Measurements from ENCODE around the gene GALNT2. TPM values are rescaled to one million over a fixed set of nuclear protein-coding genes. Genes with fewer than 3 reads are reported as not detected.

Gene GALNT2
- polyA plus RNA-seq, 1 of the 3 experiments (the other 2 are of a cell fraction) = 118 TPM

DNA sequence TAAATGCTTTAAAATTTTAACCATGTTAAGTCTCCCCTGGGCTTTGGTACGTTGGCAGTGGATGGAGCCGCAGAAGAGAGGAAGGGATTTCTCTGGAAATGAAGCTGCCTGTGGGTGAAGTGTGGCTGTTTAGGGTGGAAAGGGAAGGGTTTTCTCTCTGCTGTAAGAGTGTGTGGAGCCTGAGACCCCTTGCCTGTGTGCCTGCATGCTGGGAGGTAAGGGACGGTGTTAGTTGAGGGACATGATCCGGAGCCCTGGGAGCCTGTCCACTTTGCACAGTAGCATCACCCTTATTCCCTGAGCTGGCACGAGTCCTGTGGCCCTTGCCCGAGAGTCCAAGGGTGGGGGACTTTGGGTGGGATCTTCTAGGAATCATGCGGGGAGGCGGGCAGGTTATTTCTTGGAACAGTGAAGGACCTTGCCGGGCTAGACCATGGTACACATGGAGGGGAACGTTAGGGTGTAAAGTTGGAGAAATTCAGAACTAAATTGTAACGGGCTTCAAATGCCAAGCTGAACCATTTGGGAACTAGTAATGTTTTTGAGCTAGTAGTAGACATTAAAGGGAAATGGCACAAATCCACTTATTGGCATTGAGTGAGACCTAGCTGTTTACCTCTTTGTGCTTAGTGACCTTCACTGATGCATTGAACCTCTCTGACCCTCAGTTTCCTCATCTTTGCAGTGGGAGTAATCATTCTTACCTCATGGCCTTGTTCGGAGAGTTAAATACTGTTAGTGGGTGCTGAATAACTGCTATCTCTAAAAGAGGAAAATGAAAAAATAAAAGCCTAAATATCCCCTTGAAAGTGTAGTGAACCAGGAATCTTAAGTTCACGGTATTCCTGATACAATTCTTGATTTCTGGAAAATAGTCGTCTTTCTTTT, 3.5 kb downstream of the GALNT2 start:
- H3F3A ChIP-seq (replicated peaks; ENCODE audit: insufficient read depth) = peaks cover 18% of the 10 kb centered on the region
- H3K4me1 ChIP-seq (ENCODE audit: control insufficient read depth in 1 of 2, insufficient read depth in 2 of 2, low read depth in 1 of 2, low read length in 1 of 2) = peaks cover 40 to 41% of the 10 kb centered on the region in 2 experiments
- peak overlapping the region; percentile 91 for H3K4me2 ChIP-seq
- H3K4me3 ChIP-seq (ENCODE audit: low read depth in 2 of 2, low read length in 1 of 2) = no peak overlapping the region
- H3K36me3 ChIP-seq (replicated peaks in 1 of 2; ENCODE audit: control insufficient read depth in 1 of 2, insufficient read depth in 2 of 2, low read length in 1 of 2) = no peaks in the 10 kb centered on the region
- H3K79me2 ChIP-seq (ENCODE audit: insufficient read depth) = peaks cover 81% of the 10 kb centered on the region
- no peak overlapping the region for H3K9ac ChIP-seq
- no peak for DNase-seq
- TF ChIP-seq MEF2A (IDR thresholded peaks at IDR 0.05; ENCODE audit: borderline replicate concordance, low read depth) (no peak), RFX5 (IDR thresholded peaks at IDR 0.05; ENCODE audit: low read length) (no peak), EP300 (IDR thresholded peaks at IDR 0.05; ENCODE audit: borderline replicate concordance in 1 of 2, low read depth in 1 of 2, low read length in 1 of 2) (no peak), GABPA (IDR thresholded peaks at IDR 0.05; ENCODE audit: low read depth) (no peak), ELF1 (IDR thresholded peaks at IDR 0.05) (no peak)
- TF ChIP-seq, protein P1, sequence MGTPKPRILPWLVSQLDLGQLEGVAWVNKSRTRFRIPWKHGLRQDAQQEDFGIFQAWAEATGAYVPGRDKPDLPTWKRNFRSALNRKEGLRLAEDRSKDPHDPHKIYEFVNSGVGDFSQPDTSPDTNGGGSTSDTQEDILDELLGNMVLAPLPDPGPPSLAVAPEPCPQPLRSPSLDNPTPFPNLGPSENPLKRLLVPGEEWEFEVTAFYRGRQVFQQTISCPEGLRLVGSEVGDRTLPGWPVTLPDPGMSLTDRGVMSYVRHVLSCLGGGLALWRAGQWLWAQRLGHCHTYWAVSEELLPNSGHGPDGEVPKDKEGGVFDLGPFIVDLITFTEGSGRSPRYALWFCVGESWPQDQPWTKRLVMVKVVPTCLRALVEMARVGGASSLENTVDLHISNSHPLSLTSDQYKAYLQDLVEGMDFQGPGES (IDR thresholded peaks at IDR 0.05; ENCODE audit: low read depth, low read length) = no peak
- TF ChIP-seq, protein P2, sequence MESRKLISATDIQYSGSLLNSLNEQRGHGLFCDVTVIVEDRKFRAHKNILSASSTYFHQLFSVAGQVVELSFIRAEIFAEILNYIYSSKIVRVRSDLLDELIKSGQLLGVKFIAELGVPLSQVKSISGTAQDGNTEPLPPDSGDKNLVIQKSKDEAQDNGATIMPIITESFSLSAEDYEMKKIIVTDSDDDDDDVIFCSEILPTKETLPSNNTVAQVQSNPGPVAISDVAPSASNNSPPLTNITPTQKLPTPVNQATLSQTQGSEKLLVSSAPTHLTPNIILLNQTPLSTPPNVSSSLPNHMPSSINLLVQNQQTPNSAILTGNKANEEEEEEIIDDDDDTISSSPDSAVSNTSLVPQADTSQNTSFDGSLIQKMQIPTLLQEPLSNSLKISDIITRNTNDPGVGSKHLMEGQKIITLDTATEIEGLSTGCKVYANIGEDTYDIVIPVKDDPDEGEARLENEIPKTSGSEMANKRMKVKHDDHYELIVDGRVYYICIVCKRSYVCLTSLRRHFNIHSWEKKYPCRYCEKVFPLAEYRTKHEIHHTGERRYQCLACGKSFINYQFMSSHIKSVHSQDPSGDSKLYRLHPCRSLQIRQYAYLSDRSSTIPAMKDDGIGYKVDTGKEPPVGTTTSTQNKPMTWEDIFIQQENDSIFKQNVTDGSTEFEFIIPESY (IDR thresholded peaks at IDR 0.05; ENCODE audit: borderline replicate concordance, low read depth) = no peak
- TF ChIP-seq, protein P3, sequence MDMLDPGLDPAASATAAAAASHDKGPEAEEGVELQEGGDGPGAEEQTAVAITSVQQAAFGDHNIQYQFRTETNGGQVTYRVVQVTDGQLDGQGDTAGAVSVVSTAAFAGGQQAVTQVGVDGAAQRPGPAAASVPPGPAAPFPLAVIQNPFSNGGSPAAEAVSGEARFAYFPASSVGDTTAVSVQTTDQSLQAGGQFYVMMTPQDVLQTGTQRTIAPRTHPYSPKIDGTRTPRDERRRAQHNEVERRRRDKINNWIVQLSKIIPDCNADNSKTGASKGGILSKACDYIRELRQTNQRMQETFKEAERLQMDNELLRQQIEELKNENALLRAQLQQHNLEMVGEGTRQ (IDR thresholded peaks at IDR 0.05; ENCODE audit: borderline replicate concordance, low read depth, low read length) = no peak
- TF ChIP-seq, protein P4, sequence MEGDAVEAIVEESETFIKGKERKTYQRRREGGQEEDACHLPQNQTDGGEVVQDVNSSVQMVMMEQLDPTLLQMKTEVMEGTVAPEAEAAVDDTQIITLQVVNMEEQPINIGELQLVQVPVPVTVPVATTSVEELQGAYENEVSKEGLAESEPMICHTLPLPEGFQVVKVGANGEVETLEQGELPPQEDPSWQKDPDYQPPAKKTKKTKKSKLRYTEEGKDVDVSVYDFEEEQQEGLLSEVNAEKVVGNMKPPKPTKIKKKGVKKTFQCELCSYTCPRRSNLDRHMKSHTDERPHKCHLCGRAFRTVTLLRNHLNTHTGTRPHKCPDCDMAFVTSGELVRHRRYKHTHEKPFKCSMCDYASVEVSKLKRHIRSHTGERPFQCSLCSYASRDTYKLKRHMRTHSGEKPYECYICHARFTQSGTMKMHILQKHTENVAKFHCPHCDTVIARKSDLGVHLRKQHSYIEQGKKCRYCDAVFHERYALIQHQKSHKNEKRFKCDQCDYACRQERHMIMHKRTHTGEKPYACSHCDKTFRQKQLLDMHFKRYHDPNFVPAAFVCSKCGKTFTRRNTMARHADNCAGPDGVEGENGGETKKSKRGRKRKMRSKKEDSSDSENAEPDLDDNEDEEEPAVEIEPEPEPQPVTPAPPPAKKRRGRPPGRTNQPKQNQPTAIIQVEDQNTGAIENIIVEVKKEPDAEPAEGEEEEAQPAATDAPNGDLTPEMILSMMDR (IDR thresholded peaks at IDR 0.05) = no peak
- ChIA-PET POLR2A (no interaction called here), CTCF (interaction anchor here (1.3 to 2.7 kb wide), 2 partner anchors 222 to 409 kb away, joined by 3 to 10 read pairs; no protein-coding TSS in a partner anchor)
- no peaks in the 10 kb centered on the region for H3K9me3 ChIP-seq
- H3K9me2 ChIP-seq = no peaks in the 10 kb centered on the region
- no peaks in the 10 kb centered on the region for H3K27me3 ChIP-seq (ENCODE audit: insufficient read depth)
- no peak overlapping the region for H2AFZ ChIP-seq (ENCODE audit: low read depth)
- H3K27ac ChIP-seq (ENCODE audit: low read depth in 2 of 2, low read length in 1 of 2) = no peak overlapping the region
- peaks cover 69% of the 10 kb centered on the region for H4K20me1 ChIP-seq (ENCODE audit: insufficient read depth)
- WGBS (ENCODE audit: low lambda C conversion rate) = 97% methylated on average over 13 of the region's 14 CpGs
